Endothelial cell (in vitro differentiated cells): ENCODE data around the gene CNOT6L. TPM values are rescaled to one million over a fixed set of nuclear protein-coding genes. Genes with fewer than 3 reads are reported as not detected.
"Not testable (repeated sequence)": the region's sequence is repeated elsewhere in the genome, so short reads cannot be mapped to it uniquely, and the experiment has no call there.

Experiments used
- DNase-seq: peaks from one replicate; pipeline ENCODE4 v3.0.0; 2021; ENCODE audit warnings: low spot score
- H3K27ac Mint-ChIP-seq: one replicate; pipeline ENCODE4 v1.8.0; 2021; ENCODE audit warnings: mixed read lengths, inconsistent platforms; ENCODE audit not compliant: unreplicated experiment
- H3K27me3 Mint-ChIP-seq: one replicate; pipeline ENCODE4 v1.8.0; 2021; ENCODE audit warnings: mild to moderate bottlenecking, moderate library complexity, mixed read lengths, inconsistent platforms; ENCODE audit not compliant: unreplicated experiment
- H3K36me3 Mint-ChIP-seq: one replicate; pipeline ENCODE4 v1.8.0; 2021; ENCODE audit warnings: mild to moderate bottlenecking, low read depth, mixed read lengths, inconsistent platforms; ENCODE audit not compliant: unreplicated experiment
- H3K4me1 Mint-ChIP-seq: one replicate; pipeline ENCODE4 v1.8.0; 2021; ENCODE audit warnings: mild to moderate bottlenecking, mixed read lengths, inconsistent platforms; ENCODE audit not compliant: unreplicated experiment
- H3K4me3 Mint-ChIP-seq: one replicate; pipeline ENCODE4 v1.8.0; 2021; ENCODE audit warnings: mild to moderate bottlenecking, mixed read lengths, inconsistent platforms; ENCODE audit not compliant: unreplicated experiment
- H3K9me3 Mint-ChIP-seq: one replicate; pipeline ENCODE4 v1.8.0; 2021; ENCODE audit warnings: mixed read lengths, inconsistent platforms; ENCODE audit not compliant: unreplicated experiment
- long read RNA-seq: library from polyadenylated mRNA; unstranded; transcript quantifications from one replicate; pipeline ENCODE4 v2.0.0, GENCODE V29; 2020; ENCODE audit not compliant: unreplicated experiment
- total RNA-seq: library from RNA; stranded (reverse); fragmentation: NEBNext Ultra II Directional; extraction: Animal tissue kit (Norgen Biotek cat#: 25700); gene quantifications from one replicate; pipeline ENCODE4 v1.2.1, GENCODE V29; 2021; ENCODE audit not compliant: unreplicated experiment
- TF ChIP-seq, protein P1 (sequence below): fragments of 200-600 bp; sonication (generic); IDR thresholded peaks from one replicate; pipeline ENCODE4 v1.5.0; 2021; ENCODE audit warnings: antibody characterized with exemption; ENCODE audit not compliant: unreplicated experiment

The CNOT6L gene
- total RNA-seq, result 35.3 TPM
- long read RNA-seq, partial matches to known transcripts, result 2 of 4 reads
- long read RNA-seq, other reads (novel, unspliced or antisense), result 1 of 4 reads

GRCh38 chr4:77818602-77819403, at the start of gene CNOT6L:
TSS of gene CNOT6L (minus strand) at chr4:77819368. CDS start at chr4:77819308, 60 bp downstream.
- H3K27ac Mint-ChIP-seq, result peak within 1 kb of the TSS; percentile 96
- TF ChIP-seq, protein P1, sequence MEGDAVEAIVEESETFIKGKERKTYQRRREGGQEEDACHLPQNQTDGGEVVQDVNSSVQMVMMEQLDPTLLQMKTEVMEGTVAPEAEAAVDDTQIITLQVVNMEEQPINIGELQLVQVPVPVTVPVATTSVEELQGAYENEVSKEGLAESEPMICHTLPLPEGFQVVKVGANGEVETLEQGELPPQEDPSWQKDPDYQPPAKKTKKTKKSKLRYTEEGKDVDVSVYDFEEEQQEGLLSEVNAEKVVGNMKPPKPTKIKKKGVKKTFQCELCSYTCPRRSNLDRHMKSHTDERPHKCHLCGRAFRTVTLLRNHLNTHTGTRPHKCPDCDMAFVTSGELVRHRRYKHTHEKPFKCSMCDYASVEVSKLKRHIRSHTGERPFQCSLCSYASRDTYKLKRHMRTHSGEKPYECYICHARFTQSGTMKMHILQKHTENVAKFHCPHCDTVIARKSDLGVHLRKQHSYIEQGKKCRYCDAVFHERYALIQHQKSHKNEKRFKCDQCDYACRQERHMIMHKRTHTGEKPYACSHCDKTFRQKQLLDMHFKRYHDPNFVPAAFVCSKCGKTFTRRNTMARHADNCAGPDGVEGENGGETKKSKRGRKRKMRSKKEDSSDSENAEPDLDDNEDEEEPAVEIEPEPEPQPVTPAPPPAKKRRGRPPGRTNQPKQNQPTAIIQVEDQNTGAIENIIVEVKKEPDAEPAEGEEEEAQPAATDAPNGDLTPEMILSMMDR, result no peak
- H3K4me3 Mint-ChIP-seq, result peak within 1 kb of the TSS; percentile 100
- H3K36me3 Mint-ChIP-seq, result peaks cover 5% of the 10 kb centered on the region
- DNase-seq, result peak; percentile 64
- peaks cover 26% of the 10 kb centered on the region for H3K4me1 Mint-ChIP-seq
- H3K27me3 Mint-ChIP-seq, result peaks cover 5% of the 10 kb centered on the region
- no peaks in the 10 kb centered on the region for H3K9me3 Mint-ChIP-seq

DNA sequence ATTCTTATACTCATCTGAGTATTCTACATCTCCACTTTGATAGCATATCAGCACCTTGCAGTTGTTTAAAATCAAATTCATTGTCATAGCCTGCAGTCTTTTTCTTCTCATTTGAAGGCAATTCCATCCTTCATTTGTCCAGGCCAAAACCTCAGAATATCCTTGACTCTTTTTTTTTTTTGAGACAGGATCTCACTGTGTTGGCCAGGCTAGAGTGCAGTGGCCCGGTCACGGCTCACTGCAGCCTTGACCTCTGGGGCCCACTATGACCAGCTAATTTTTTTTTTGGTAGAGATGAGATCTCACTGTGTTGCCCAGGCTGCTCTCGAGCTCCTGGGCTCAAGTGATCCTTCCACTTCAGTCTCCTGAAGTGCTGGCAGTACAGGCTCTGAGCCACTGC, 46.1 kb upstream of the CNOT6L start:
- DNase-seq, result no peak
- TF ChIP-seq, protein P1, result no peak
- H3K9me3 Mint-ChIP-seq, result no peaks in the 10 kb centered on the region
- H3K36me3 Mint-ChIP-seq, result peaks cover 11% of the 10 kb centered on the region
- no peak overlapping the region for H3K4me3 Mint-ChIP-seq
- peaks cover 16% of the 10 kb centered on the region for H3K27me3 Mint-ChIP-seq
- peaks cover 20% of the 10 kb centered on the region for H3K4me1 Mint-ChIP-seq
- no peak overlapping the region for H3K27ac Mint-ChIP-seq

DNA sequence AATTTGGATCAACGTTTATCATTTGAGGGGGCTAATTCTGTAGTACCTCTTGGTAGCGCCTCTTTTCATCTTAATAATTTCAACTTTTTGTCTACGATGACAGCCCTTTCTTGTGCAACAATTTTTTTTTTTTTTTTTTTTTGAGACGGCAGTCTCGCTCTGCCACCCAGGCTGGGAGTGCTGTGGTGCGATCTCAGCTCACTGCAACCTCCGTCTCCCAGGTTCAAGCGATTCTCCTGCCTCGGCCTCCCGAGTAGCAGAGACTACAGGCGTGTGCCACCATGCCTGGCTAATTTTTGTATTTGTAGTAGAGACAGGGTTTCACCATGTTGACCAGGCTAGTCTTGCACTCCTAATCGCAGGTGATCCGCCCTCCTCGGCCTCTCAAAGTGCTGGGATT, 44.2 kb upstream of the CNOT6L start:
- peak overlapping the region; percentile 98 for H3K4me3 Mint-ChIP-seq

GRCh38 chr4:77862478-77863216, 43.5 kb upstream of the CNOT6L start, which contains the start of gene MRPL1:
TSS of gene MRPL1 (plus strand) at chr4:77862830. CDS start at chr4:77862849, 19 bp downstream.
- H3K4me3 Mint-ChIP-seq, result peak within 1 kb of the TSS; percentile 98
- H3K36me3 Mint-ChIP-seq, result peaks cover 11% of the 10 kb centered on the region
- H3K27ac Mint-ChIP-seq, result peak within 1 kb of the TSS; percentile 100
- TF ChIP-seq, protein P1, result no peak
- H3K27me3 Mint-ChIP-seq, result peaks cover 16% of the 10 kb centered on the region
- peaks cover 20% of the 10 kb centered on the region for H3K4me1 Mint-ChIP-seq
- no peaks in the 10 kb centered on the region for H3K9me3 Mint-ChIP-seq
- DNase-seq, result peak; percentile 70

More for the DNA sequence above, 44.2 kb upstream of the CNOT6L start:
- peaks cover 20% of the 10 kb centered on the region for H3K4me1 Mint-ChIP-seq
- DNase-seq, H3K9me3 Mint-ChIP-seq: not testable (repeated sequence)
- peaks cover 16% of the 10 kb centered on the region for H3K27me3 Mint-ChIP-seq
- H3K27ac Mint-ChIP-seq, result peak overlapping the region; percentile 100
- H3K36me3 Mint-ChIP-seq, result peaks cover 11% of the 10 kb centered on the region

DNA sequence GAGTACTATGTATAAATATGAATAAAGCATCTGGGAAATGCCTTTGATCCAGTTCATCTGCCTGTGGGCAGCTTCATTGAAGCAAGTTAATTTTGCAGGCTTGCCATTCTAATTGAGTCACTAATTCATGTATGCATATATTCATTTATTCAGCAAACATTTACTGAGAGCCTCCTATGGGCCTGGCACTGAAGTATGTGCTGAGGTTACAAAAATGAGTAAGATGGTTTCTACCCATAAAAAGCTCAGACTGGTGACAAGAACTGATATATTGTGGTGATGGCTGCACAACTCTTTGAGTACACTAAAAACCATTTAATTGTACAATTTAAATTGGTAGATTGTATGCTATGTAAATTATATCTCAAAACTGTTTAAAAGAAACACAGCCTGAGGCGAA, 42.3 kb upstream of the CNOT6L start:
- Mint-ChIP-seq H3K27me3 (peaks cover 16% of the 10 kb centered on the region), H3K36me3 (peaks cover 7% of the 10 kb centered on the region), H3K4me3 (peak overlapping the region; percentile 98), H3K27ac (peak overlapping the region; percentile 100), H3K9me3 (no peaks in the 10 kb centered on the region), H3K4me1 (peaks cover 24% of the 10 kb centered on the region)
- TF ChIP-seq, protein P1, result no peak
- DNase-seq, result no peak
